HG02798 (cell line): ENCODE results near the gene CMTM7.
A peak's percentile ranks its signal among the peaks of the same experiment; 100 is the strongest.
"Not testable (repeated sequence)": the region's sequence is repeated elsewhere in the genome, so short reads cannot be mapped to it uniquely, and the experiment has no call there.

Source experiments
- ATAC-seq: cut with Tn5 transposase; IDR thresholded peaks from one replicate; pipeline ENCODE4 v1.9.1; 2021; ENCODE audit warnings: mild to moderate bottlenecking; ENCODE audit not compliant: unreplicated experiment, poor library complexity

The CMTM7 gene

DNA sequence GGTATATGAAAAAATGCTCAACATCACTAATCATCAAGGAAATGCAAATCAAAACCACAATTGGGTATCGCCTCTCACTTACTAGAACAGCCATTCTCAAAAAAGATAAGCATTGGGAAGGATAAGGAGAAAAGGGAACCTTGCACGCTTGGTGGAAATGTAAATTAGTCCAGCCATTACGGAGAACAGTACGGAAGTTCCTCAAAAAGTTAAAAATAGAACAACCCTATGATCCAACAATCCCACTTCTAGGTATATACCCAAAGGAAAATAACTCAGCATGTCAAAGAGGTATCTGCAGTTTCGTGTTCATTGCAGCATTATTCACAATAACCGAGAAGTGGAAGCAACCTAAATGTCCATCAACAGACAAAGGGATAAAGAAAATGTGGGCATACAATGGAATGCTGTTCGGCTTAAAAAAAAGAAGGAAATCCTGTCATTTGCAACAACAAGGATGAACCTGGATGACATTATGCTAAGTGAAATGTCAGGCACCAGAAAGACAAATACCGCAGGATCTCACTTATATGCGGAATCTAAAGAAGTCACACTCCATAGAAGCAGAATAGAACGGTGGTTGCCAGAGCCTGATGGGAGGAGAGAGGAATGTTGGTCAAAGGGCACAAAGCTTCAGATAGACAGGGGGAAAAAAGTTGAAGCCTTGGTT lies 11.7 kb upstream of the CMTM7 start:
- no peak for ATAC-seq

DNA sequence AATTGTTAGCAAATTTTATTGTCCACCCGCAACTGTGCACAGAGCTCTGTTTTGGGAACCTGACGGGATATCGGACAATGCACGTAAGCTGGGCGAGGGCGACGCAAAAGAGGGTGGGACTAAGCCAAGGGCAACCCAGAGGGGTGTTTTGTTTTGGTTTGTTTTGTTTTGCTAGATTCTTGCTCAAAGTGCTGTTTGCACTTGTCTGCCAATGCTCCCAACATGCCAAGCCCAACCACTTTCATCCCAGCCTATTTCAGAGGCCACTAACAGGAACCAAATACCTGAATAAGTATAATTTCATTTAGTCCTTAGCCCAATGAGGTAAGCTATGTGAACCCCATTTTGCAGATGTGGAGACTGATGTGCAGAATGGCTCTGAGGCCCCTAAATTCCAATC lies 9.7 kb upstream of the CMTM7 start:
- ATAC-seq = no peak

DNA sequence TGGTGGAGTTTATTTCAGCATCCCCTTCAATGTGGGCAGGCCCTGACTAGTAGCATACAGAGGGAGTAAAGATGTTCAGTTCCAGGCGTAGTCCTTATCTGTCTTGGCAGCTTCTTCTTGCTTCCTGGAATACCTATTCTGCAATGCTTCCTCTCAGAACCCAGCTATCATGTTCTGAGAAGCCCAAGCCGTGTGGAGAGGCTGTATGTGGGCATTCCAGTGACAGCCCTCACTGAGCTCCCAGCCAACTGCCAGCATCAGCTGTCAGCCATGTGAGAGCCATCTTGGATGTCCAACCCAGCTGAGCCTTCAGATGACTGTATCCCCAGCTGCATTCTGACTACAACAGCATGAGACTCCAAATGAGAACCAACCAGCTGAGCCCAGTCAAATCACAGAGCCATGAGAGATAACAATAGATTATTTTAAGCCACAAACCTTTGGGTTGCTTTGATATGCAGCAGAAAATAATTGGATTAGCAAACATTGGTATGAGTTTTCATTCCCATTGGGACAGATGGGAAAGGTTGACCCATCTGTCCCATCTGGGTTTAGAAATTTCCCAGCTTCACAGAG lies 8.4 kb upstream of the CMTM7 start:
- no peak for ATAC-seq

DNA sequence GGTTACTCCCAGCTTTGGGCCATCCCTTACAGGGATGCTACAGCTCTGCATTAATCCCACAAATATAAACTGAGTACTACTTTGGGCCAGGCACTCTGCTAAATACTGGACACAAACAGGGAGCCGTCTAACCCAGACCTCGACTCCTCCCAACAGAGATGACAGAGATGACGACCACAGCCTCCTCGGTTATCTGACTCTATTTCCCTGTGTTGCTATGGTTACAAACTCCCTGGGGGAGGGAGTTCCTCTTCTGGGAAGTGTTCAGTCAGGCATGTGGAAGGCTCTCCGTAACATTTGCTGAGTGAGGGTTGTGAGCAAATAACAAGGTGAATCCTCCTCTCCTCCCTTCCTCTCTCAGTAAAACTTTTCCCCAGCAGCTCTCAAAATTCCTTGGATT lies 6.7 kb upstream of the CMTM7 start:
- ATAC-seq = no peak

DNA sequence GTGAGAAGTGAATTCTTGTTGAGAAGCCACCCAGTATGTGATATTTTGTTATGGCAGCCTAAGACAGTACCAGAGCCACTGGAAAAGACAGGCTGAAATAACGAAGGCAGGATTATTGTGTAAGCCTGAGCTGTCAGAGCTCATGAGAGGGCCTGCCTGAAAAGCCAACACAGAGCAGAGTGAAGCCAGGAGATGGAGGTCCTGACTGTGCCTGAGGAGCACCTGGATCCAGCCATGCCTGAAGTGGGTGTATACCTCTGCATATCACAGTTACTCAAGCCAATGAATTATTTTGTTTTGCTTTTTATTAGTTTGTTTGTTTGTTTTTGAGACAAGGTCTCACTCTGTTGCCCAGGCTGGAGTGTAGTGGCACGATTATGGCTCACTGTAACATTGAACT lies 4.1 kb upstream of the CMTM7 start:
- ATAC-seq = no peak

DNA sequence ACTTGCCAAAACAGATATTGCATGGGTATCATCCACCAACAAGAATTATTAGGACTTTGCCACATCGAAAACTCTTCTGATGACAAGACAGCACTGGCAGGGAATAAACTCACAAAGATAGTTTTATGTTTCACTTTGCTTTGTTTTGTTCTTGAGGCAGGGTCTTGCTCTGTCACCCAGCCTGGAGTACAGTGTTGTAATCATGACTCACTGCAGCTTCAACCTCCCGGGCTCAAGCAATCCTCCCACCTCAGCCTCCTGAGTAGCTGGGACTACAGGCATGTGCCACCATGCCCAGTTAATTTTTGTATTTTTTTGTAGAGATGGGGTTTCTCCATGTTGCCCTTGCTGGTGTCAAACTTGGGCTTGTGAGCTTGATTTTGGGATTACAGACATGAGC lies 2.1 kb upstream of the CMTM7 start:
- not testable (repeated sequence) for ATAC-seq

DNA sequence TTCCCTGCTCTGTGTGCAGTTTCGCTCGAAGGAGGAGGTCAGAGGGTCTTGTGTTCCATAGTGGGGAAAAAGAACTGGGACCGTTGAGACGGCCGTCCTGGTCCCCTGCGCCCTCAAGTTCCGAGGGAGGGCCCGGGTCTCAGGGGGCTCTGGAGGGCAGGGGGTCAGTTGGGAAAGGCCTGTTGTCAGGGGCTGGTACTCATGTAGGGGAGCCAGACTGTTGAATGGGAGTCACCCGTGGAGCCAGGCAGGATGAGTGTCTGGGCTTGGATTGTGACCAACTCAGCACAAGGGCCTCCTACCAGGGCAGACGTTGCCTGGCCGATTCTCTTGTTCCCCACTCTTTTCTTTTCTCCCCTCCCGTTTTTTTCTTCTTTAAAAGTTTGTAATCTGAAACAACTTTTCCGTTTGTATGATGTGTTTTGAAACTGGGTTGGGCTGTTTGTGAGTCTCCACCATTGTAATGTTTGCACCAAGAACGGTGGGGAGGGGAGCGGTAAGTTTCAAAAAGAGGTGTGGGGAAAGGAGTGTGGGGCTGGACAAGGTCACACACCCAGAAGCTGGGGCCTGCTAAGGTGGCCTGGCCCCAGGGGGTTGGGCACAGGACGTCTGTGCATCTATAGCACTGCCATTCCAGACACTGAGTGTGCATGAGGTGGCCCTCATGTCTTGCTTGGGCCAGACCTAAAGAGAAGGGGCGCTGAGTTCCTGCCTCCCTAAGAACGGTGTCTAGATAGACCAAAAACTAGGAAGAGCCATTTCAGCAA lies 1.1 kb downstream of the CMTM7 start:
- no peak for ATAC-seq

DNA sequence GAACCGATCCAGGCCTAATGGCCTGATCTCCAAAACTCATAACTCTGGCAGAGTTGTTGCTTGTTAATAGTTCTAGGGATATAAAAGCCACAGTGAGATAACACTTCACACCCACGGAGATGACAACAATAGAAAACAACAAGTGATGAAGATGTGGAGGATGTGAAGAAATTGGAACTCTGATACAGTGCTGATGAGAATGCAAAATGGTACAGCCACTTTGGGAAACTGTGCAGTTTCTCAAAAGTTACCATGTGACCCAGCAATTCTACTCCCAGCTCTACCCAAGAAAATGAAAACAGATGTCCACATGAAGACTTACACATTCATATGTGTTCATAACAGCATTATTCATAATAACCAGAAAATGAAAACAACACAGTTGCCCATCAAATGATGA lies 3.8 kb downstream of the CMTM7 start:
- no peak for ATAC-seq

DNA sequence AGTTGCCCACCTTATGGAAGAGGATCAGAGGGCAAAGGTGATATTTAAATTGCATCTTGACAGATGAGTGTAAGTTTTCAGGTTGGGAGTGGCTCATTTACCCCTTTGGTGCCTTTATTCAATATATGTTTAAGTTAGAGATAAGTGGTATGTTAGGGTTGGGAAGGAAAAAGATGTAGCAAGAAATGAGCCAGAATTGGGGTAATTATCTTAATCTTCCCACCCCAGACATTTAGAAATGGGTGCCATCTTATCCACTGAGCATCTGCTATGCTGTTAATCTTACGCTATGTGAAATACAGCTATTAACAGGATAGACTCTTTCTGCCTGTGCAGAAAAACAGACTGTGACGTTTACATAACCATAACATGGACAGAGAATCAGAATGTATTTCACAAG lies 6.3 kb downstream of the CMTM7 start:
- ATAC-seq = no peak

DNA sequence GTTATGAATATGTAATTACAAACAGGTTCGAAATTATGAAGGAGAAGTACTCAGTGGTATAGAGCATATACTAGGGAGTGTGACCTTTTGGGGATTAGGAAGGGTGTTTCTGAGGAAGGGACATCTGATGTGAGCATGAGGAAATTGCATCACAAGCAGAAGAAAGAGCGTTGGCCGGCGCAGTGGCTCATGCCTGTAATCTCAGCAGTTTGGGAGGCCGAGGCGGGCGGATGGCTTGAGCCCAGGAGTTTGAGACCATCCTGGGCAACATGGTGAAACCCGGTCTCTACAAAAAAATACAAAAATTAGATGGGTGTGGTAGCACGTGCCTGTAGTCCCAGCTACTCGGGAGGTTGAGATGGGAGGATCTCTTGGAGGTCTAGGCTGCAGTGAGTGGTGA lies 6.9 kb downstream of the CMTM7 start:
- no peak for ATAC-seq

DNA sequence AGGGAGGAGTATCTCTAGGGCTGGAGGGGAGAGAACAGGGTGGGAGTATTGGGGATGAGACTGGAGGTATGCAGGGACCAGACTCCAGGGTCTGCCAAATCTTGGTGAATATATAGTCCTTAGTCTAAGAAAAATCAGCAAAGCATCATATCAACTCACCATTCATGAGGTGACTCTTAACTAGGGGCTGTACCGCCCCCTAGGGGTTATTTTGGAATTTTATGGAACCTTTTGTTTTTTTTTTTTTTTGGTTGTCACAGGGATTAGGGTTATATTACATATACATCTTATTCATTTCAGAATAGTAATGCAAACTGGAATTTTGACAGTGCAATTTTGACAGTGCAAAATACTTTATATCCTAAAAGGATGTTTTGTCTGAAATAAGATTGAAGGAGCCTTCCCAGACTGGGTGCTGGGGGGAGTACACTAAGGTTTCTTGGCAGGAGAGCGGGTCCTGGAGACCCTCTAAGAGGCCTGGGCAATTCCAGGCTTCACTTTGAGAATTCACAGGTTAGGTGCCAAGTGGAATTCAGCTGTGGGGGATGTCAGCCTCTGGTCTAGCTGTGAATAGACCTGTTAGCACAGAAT lies 7.5 kb downstream of the CMTM7 start:
- ATAC-seq = no peak

DNA sequence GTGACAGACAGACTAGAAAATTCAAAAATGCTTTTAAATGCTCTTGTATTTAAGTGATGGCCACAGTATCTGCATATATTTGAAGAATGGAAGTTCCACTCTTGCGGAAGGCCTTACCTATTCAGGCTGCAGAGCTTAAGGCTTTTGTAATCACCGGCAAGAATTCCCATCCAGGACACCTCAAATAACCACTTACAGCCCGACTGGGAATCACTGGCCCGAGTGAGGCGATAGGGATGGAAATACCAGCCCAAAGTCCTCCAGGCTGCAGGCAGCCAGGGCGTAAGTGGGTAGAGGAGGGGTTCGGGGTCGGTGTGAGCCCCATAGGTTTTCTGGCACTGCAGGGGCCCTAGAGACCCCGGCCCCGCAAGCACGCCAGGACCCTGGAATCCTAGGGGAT lies 9.5 kb downstream of the CMTM7 start:
- ATAC-seq = no peak

DNA sequence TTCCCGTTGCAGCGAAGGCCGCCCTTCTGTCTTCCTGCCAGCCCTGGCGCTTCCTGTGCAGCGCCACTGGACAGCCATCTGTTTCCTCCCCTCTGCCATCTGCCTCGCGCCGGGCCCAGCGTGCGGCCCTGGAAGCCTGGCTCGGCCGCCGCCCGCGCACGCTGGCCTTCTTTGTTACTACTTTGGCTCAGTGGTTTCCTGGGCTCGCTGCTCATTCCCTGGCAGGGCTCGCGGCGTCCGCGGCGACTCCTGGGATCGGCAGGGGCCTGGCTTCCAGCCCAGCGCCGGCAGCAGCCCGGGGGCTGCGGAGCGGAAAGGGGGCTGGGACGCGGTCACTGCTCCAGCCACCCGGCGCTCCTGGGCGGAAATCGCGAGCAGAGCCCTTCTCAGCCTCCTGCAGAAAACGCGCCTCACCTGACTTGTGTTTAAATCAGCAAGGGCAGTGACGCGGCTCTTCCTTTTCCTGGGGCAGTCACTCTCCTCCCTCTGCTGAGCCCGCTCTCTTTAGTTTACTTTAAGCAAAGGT lies 10.0 kb downstream of the CMTM7 start:
- ATAC-seq = peak; percentile 57

DNA sequence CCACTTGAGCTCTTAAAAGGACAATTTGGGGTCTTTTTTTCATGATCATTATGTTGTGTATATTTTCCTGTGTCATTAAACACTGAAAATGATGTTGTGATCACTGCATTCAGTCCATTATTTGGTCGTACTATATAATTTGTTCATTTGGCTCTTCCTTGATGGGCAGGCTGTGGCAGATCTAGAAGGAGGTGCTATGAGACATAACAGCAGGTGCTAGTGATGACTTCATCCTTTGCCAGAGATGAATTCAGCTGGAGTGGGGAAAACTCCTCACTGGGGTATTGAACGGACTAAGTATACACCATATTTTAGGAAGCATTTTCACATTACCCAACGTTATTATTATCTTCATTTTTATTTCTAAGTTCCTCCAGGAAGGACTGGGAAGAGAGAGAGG lies 12.0 kb downstream of the CMTM7 start:
- ATAC-seq = no peak

DNA sequence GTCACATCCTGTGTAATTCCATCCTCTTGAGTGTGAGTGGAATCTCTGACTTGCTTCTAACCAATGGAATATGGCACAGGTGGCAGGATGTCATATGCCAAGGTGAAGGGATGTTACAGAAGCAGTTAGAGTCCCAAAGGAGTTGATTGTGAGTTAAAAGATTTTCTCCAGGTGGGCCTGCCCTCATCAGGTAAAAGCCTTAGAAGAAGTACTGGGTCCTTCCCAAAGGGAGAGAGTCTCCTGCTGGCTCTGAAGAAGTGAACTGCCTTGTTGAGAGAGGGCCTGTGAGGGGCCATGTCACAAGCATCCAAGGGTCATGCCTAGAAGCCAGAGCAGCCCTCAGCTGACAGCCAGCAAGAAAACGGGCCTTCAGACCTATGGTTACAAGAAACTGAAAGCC lies 13.1 kb downstream of the CMTM7 start:
- ATAC-seq = no peak

DNA sequence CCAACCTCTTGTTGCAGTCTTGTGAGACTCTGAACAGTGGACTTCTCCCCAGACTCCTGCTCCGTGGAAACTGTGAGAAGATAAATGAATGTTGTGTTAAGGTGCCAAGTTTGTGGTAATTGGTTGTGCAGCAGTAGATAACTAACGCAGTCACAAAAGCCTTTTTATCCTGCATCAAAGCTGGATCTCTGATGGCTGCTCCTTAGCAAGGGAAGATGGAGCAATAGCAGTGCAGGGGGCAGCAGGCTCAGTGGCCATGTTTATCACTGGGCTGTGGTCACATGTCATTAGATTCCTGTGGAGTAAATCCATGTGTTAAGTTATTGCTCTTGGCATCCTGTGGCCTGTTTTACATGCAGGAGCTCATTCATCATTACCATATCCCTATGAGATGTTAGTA lies 13.5 kb downstream of the CMTM7 start:
- ATAC-seq = no peak

DNA sequence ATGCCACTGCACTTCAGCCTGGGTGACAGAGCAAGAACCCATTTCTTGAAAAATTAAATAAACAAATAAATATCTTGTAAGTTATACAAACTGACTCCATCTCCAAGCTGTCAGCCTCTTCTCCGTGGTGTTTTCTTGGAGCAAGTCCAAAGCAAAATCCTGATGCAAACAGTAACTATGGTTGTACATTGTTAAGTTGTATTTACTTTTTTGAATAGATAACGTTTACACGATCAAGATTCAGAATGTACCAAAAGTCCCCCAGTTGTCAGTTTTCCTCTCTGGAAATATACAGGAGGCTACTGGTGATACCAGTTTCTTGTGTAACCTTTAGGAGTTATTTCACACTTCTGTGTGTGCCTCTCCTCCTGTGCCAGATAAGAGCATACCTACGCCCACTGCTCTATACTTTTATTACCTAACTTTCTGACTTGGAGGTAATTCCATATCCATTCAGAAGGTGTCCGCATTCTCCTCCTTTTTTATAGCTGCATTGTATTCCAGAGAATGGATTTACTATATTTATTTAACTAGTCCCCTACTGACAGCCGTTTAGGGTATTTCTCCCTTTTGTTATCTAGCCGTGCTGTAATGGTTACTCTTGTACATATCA lies 14.2 kb downstream of the CMTM7 start:
- ATAC-seq = no peak

DNA sequence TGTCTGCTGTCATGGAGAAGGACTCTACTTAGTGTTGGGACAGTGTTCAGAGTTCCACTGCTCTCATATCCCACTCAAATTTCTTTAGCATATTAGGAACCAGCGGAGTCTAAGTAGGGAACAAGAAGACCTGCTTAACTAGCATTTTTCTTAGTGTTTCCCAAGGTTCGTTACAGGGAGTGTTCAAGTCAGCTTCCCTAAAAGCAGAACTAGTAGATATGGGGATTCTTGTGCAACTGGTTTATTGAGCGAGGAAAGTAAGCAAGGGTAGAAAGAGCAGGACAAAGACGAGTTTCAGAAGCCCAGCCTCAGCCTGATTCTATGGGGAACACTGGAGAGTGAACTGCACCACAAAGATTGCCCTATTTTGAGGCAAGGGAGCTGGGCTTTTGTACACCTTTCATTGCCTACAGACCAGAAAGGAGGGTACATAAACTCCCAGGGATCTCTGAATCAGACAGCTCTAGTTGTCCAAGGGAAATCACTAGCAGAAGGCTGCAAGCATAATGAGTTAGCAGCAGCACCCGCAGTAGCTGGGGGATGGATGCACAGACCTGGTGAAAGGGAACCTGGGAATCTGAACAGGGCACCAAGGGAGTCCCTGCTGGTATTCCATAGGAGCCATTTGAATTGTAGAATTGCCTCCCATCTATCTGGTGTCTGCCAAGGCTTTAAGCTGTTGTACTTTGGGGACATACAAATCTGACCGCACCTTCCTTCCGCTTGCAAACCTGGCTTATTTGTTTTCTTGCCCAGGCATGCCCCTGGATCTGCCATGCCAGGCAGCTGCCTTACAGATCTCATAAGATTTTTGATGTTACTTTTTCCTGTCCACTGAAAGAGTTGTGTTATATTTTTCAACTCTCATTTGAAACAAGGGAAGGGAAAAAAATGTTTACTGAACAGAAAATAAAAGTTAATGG lies 15.1 kb downstream of the CMTM7 start:
- no peak for ATAC-seq

DNA sequence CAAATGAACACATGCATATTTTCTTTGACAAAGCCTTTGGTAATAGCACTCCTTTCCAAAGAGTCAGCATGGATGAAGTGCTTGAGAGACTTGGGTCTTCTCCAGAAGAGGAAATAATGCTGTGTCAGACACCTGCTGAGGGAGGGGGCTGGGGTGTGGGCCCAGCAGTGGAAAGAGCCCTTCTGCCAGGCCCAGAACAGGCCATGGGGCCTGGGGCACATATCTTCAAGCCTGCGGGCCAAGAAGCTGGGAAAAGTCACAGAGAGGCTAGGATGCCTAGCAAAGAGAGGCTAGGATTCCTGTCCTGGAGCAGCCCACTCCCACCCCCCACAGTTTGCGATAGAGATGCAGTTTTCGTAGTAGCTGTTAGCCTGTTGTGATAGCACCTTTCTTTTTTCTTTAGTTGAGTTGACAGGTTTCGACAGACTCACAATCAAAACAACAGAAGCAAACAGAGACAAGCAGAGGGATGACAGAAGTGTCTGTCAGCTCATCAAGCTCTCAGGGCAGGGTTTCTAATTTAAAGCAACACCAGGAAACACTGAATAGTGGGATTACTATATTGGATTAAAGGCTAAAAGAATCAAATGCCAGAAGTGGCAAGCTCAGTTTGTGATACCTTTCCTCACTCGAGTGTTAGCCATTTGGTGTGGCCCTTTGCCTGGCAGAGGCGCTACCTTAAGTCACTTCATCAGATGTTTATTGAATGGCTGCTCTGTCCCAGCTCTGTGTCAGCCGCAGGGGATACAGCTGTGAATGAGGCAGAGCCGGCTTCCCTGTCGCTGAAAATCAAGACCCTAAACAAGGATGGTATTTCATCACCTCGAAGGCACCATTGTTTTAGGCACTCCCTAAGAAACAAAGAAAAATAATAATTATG lies 19.0 kb downstream of the CMTM7 start:
- ATAC-seq = no peak
